MG63 (cell line): ENCODE results near the gene SSNA1. TPM values are rescaled to one million over a fixed set of nuclear protein-coding genes. Genes with fewer than 3 reads are reported as not detected.
A peak's percentile ranks its signal among the peaks of the same experiment; 100 is the strongest.

Source experiments
- DNase-seq: peaks from one replicate; pipeline ENCODE4 v3.0.0-alpha.2; 2020
- H3K27me3 ChIP-seq: fragments of 250-450 bp; sonication (Bioruptor Pico); 2 replicates; pipeline ENCODE4 v1.5.1; 2020; ENCODE audit warnings: mild to moderate bottlenecking, moderate library complexity
- H3K36me3 ChIP-seq: fragments of 250-450 bp; sonication (Bioruptor Pico); 2 replicates; pipeline ENCODE4 v1.5.1; 2020; ENCODE audit warnings: mild to moderate bottlenecking, moderate library complexity
- H3K4me3 ChIP-seq: fragments of 250-450 bp; sonication (Bioruptor Pico); 2 replicates; pipeline ENCODE4 v1.5.1; 2020; ENCODE audit warnings: mild to moderate bottlenecking, moderate library complexity
- H3K9me3 ChIP-seq: fragments of 250-450 bp; sonication (Bioruptor Pico); 2 replicates; pipeline ENCODE4 v1.5.1; 2020; ENCODE audit warnings: mild to moderate bottlenecking, moderate library complexity
- total RNA-seq: library from RNA; depleted of rRNA; stranded (reverse); fragments of >200 nt; shearing (Covaris generic); gene quantifications from 2 replicates; pipeline ENCODE4 v1.2.3, GENCODE V29; 2014; ENCODE audit warnings: low replicate concordance; rRNA removed

The SSNA1 gene, protein sequence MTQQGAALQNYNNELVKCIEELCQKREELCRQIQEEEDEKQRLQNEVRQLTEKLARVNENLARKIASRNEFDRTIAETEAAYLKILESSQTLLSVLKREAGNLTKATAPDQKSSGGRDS
- total RNA-seq = 161 and 267 TPM in 2 replicates

DNA sequence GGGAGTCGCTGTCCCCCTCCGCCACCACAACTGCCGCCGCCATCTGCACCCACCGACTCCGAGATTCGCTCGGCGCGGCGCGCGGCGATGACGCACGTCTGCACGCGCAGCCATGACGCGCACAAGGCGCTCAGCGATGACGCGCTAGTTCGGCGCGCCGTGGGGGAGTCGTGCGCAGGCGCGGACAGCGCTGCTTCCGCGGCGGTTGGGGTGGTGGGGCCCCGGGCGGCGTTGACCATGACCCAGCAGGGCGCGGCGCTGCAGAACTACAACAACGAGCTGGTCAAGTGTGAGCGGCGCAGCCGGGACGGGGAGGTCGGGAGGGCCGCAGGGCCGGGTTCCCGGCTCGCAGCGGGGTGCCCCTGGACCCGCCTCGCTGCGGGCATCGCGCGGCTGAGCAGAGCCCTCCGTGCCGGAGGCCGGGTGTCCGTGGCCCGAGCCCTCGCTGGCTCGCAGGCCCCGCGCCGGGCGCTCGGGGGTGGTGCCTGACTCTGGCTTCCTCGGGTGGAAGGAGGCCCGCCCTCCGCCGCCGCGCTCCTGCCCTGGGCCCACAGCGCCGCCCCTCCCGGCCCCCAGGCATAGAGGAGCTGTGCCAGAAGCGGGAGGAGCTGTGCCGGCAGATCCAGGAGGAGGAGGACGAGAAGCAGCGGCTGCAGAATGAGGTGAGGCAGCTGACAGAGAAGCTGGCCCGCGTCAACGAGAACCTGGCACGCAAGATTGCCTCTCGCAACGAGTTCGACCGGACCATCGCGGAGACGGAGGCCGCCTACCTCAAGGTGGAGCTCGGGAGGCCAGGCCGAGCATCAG is at the start of gene SSNA1, which contains the start of gene ANAPC2:
Gene SSNA1 (plus strand): TSS at position 187 of the 807 bp plus-strand sequence. CDS start 51 bp downstream, at position 238.
Gene ANAPC2 (minus strand): TSS at position 71 of the 807 bp plus-strand sequence. CDS start 28 bp downstream, at position 43.
- Histone ChIP-seq H3K9me3 (no peaks in the 10 kb centered on the region), H3K27me3 (no peaks in the 10 kb centered on the region), H3K4me3 (peak within 1 kb of the TSS; percentile 88), H3K36me3 (peaks cover 18% of the 10 kb centered on the region)
- peak; percentile 89 for DNase-seq

- peaks cover 25% of the 10 kb centered on the region for H3K27me3 ChIP-seq
- no peaks in the 10 kb centered on the region for H3K9me3 ChIP-seq
- DNase-seq = no peak
- no peaks in the 10 kb centered on the region for H3K36me3 ChIP-seq
- H3K4me3 ChIP-seq = no peak within 1 kb of the TSS
These were observed 49.6 kb upstream of the SSNA1 start, which contains the start of gene GRIN1 for GRCh38 chr9:137138722-137139467. TSS of gene GRIN1 (plus strand) at chr9:137139154. CDS start at chr9:137139487, 333 bp downstream.

GRCh38 chr9:137139468-137140150 is 48.9 kb upstream of the SSNA1 start:
- Histone ChIP-seq H3K27me3 (peaks cover 25% of the 10 kb centered on the region), H3K4me3 (no peak overlapping the region), H3K36me3 (no peaks in the 10 kb centered on the region), H3K9me3 (no peaks in the 10 kb centered on the region)
- no peak for DNase-seq

DNA sequence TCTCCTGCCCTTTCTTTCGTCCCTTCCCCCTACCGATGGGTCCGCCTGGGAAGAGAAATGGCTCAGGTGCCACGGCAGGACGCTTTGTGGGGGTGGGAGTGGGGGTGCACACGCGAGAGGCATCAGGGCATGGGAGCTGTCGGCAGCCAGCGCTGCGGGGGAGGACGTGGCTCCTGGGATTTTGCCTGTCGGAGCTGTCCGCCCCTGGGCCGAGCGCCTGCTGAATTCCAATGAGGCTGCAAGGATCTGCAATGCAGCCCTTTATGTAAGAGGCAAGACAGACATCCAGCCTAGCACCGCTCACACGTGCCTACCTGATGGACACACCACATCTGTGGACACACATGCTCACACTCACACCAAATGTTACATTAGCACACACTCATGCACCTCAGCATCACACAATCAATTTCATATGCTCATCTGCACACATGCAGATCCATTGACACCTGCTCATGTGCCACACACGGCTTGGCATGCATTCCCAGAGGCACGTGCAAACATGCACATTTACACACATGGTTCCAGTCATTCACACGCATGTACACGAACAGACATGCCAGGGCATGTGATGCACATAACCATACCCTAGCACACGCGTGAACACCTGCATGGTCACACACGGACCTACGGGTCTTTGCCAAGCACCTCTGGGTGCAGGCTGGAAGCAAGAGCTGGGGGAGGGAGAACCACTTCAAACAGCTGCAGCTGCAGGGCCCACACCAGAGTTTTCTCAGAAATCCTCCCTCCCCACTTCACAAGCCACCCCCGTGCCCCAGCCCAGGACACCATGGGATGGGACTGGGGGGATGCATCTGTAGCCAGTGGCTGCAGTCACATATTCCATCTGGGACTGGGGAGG is 48.1 kb upstream of the SSNA1 start:
- Histone ChIP-seq H3K27me3 (peaks cover 25% of the 10 kb centered on the region), H3K4me3 (no peak overlapping the region), H3K9me3 (no peaks in the 10 kb centered on the region), H3K36me3 (no peaks in the 10 kb centered on the region)
- no peak for DNase-seq

DNA sequence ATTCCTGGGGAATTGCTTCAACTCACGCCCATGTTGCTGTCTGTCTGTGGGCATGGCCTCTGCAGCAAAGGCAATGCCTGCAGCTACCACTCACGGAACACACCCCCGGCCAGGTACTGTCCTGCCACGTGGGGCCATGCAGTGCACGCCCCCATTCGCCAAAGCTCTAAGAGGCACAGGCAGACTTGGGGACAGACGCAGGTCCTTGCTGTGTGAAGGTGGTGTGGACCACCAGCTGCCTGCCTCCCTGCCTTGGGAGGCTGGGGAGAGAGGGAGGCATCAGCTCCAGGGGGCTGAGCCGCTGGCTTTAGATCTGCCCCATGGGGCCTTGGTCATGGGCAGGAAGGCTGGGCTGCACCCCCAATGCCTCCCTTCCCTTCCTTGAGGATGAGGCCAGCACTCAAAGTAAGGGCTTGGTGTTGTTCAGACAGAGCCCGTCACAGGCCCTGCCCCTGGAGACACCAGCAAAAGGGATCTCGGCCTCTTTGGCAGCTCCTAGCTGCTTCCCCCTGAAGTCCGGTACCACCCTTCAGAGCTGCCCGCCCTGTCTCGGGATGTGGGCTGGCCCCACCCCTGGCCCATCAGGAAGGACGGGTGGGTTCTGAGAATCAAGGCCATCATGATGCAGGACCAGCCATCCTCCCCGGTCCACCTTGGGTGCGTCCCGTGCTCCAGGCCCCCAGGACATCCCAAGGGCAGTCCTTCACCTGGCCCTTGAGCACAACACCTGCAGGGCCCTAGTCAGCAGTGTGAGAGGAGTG is 47.2 kb upstream of the SSNA1 start:
- H3K9me3 ChIP-seq = no peaks in the 10 kb centered on the region
- no peaks in the 10 kb centered on the region for H3K36me3 ChIP-seq
- no peak for DNase-seq
- no peak overlapping the region for H3K4me3 ChIP-seq
- peaks cover 25% of the 10 kb centered on the region for H3K27me3 ChIP-seq

- H3K36me3 ChIP-seq = no peaks in the 10 kb centered on the region
- DNase-seq = no peak
- H3K27me3 ChIP-seq = peaks cover 25% of the 10 kb centered on the region
- H3K9me3 ChIP-seq = no peaks in the 10 kb centered on the region
- H3K4me3 ChIP-seq = no peak overlapping the region
These were observed 46.2 kb upstream of the SSNA1 start for GRCh38 chr9:137141976-137142936.

GRCh38 chr9:137143459-137143858 is 45.0 kb upstream of the SSNA1 start:
- Histone ChIP-seq H3K27me3 (peaks cover 18% of the 10 kb centered on the region), H3K9me3 (no peaks in the 10 kb centered on the region), H3K4me3 (no peak overlapping the region), H3K36me3 (no peaks in the 10 kb centered on the region)
- DNase-seq = no peak

DNA sequence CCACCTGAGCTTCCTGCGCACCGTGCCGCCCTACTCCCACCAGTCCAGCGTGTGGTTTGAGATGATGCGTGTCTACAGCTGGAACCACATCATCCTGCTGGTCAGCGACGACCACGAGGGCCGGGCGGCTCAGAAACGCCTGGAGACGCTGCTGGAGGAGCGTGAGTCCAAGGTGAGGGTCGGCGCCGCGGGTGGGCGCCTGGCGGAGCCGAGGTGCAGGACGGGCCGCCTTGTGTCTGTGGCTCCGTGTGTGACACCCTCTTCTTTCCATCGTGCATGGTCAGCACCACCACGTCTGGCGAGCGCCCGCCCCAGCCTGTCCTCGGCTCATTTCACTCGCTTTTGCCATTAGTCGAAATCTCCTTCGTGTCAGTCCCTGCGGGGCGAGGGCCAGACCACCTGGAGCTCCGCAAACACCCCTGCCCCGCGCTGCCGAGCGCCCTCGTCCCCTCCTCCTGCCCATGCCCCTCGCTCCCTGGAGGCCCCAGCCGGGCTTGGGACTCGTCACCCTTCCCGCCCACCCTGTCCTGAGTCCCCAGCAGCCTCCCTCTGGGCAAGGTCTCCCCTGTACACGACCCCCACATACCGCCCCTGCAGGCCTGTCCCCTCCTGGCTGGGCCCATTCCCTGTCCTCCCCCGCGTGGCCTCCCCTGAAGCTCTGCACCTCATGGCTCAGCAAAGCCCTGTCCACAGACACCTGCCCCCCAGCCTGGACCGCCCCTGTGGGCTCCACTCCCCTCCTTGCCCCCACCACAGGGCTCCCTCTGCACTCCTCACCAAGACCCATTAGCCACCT is 42.5 kb upstream of the SSNA1 start:
- Histone ChIP-seq H3K4me3 (no peak overlapping the region), H3K27me3 (no peaks in the 10 kb centered on the region), H3K9me3 (no peaks in the 10 kb centered on the region), H3K36me3 (no peaks in the 10 kb centered on the region)
- DNase-seq = no peak

DNA sequence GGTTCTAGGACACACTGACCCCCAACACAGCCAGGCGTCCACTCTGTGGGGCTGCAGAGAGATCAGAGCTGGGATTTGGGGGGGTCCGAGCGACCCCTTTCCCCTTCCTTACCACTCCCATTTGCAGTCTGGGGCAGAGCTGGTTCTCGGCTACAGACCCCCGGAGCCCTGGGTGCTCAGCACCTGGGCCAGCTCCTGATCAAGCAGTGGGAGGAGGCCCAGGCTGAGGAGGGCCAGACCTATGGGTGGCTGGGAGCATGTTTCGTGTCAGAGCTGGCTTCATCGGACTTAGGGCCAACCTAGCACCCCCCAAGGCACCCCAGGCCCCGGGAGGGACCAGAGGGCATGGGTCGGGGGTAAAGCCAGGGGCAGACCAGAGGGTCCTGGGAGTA is 42.0 kb upstream of the SSNA1 start:
- no peak overlapping the region for H3K4me3 ChIP-seq
- no peaks in the 10 kb centered on the region for H3K36me3 ChIP-seq
- no peaks in the 10 kb centered on the region for H3K9me3 ChIP-seq
- no peak for DNase-seq
- no peaks in the 10 kb centered on the region for H3K27me3 ChIP-seq

DNA sequence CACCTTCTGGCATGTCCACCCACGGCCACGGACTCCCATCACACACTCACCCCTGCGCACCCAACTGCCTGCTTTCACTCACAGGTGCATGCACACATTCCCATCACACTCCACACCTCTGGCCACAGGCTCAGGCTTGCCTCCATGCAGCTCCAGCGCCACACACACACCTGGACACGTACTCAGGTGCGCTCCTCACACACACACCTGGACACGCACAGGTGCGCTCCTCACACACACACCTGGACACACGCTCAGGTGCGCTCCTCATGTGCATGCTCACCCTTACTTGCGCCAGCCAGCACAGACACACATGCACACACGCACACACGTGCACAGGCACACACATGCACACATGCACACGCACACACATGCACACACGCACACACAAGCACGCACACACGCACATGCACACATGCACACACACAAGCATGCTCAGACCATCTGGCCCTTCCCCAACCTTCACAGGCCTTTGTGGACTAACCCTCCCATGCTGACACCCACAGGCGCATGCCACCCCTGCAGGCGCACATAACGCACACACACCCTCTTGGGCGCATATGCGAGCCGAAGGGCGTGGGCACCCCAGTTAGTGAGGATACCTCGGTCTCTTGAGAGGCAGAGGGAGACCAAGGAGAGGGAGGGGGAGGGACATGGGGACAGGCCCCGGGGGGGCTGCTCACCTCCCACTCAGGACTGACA is 41.2 kb upstream of the SSNA1 start:
- H3K36me3 ChIP-seq = no peaks in the 10 kb centered on the region
- H3K4me3 ChIP-seq = no peak overlapping the region
- no peak for DNase-seq
- no peaks in the 10 kb centered on the region for H3K27me3 ChIP-seq
- no peaks in the 10 kb centered on the region for H3K9me3 ChIP-seq

DNA sequence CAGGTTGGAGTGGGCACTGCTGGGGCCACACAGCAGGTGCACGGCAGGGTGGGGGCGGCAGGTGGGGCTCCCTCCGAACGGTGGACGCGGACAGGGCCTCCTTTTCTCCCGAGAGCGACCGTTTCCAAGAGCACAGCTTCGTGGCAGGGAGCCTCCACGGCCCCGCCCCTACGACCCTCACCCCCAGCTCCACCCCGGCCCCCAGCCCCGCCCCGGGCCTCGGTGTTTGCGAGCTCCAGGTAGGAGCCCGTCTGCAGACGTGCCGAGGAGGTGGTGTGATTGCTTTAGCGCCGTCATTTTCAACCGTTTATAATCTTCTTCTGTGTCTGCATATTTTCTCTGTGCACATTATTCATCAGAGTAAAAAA is 40.7 kb upstream of the SSNA1 start:
- DNase-seq = no peak
- H3K4me3 ChIP-seq = no peak overlapping the region
- no peaks in the 10 kb centered on the region for H3K27me3 ChIP-seq
- H3K9me3 ChIP-seq = no peaks in the 10 kb centered on the region
- H3K36me3 ChIP-seq = no peaks in the 10 kb centered on the region

- Histone ChIP-seq H3K27me3 (no peaks in the 10 kb centered on the region), H3K9me3 (no peaks in the 10 kb centered on the region), H3K4me3 (no peak overlapping the region), H3K36me3 (no peaks in the 10 kb centered on the region)
- no peak for DNase-seq
These were observed 40.2 kb upstream of the SSNA1 start for GRCh38 chr9:137148242-137148641.

- no peak overlapping the region for H3K4me3 ChIP-seq
- H3K27me3 ChIP-seq = no peaks in the 10 kb centered on the region
- DNase-seq = no peak
- H3K36me3 ChIP-seq = no peaks in the 10 kb centered on the region
- no peaks in the 10 kb centered on the region for H3K9me3 ChIP-seq
These were observed 39.8 kb upstream of the SSNA1 start for GRCh38 chr9:137148661-137149060.
